Skin epidermis (tissue), 12 donors: ENCODE results near the gene FLNC.

Source experiments
- H3K27ac ChIP-seq, 21 experiments: fragments of 200-600 bp; sonication (generic) in 11 of 21; one replicate each; pipeline ENCODE4 v1.5.0; 2020; ENCODE audit warnings: mild to moderate bottlenecking in 3 of 21, inconsistent platforms in 2 of 21, moderate library complexity in 2 of 21
- H3K4me3 ChIP-seq, 7 experiments: fragments of 200-600 bp; sonication (generic) in 2 of 7; one replicate each; pipeline ENCODE4 v1.5.0; 2020; ENCODE audit warnings: inconsistent platforms in 2 of 7, mild to moderate bottlenecking in 2 of 7, moderate library complexity in 1 of 7

FLNC gene

GRCh38 chr7:128830231-128831177 lies at the start of gene FLNC:
Gene FLNC, plus strand, starts transcription at chr7:128830406. Its CDS starts 232 bp downstream, at chr7:128830638.
- H3K27ac ChIP-seq, result peak within 1 kb of the TSS in 13 of 21 experiments; percentile 0 to 84 (median 54)

GRCh38 chr7:128781126-128781525 lies 49.1 kb upstream of the FLNC start:
- peak overlapping the region in 1 of 21 experiments; percentile 55 for H3K27ac ChIP-seq
- no peak overlapping the region for H3K4me3 ChIP-seq

More at GRCh38 chr7:128830231-128831177, at the start of gene FLNC:
- H3K4me3 ChIP-seq, result peak within 1 kb of the TSS; percentile 23 to 48 (median 28)

GRCh38 chr7:128781851-128782250 lies 48.4 kb upstream of the FLNC start:
- H3K4me3 ChIP-seq, result no peak overlapping the region
- H3K27ac ChIP-seq, result peak overlapping the region in 1 of 21 experiments; percentile 26

- Histone ChIP-seq H3K27ac (no peak overlapping the region), H3K4me3 (no peak overlapping the region)
Observed at GRCh38 chr7:128783143-128783861, 46.9 kb upstream of the FLNC start.

- no peak overlapping the region for H3K27ac ChIP-seq
- H3K4me3 ChIP-seq, result no peak overlapping the region
Observed at GRCh38 chr7:128785738-128786137, 44.5 kb upstream of the FLNC start.

- H3K27ac ChIP-seq, result no peak overlapping the region
- no peak overlapping the region for H3K4me3 ChIP-seq
Observed at GRCh38 chr7:128788446-128789412, 41.5 kb upstream of the FLNC start.

GRCh38 chr7:128790315-128791041 lies 39.7 kb upstream of the FLNC start:
- H3K27ac ChIP-seq, result peak overlapping the region in 17 of 21 experiments; percentile 11 to 76 (median 43)
- H3K4me3 ChIP-seq, result peak overlapping the region; percentile 59 to 81 (median 75)

GRCh38 chr7:128791121-128791971 lies 38.9 kb upstream of the FLNC start, which contains the start of gene CCDC136:
Gene CCDC136, plus strand, starts transcription at chr7:128791968. Its CDS starts 444 bp downstream, at chr7:128792412.
- Histone ChIP-seq H3K27ac (peak within 1 kb of the TSS in 17 of 21 experiments; percentile 11 to 76 (median 43)), H3K4me3 (peak within 1 kb of the TSS; percentile 59 to 81 (median 75))

- Histone ChIP-seq H3K27ac (peak overlapping the region in 6 of 21 experiments; percentile 43 to 76 (median 64)), H3K4me3 (peak overlapping the region; percentile 59 to 81 (median 75))
Observed at GRCh38 chr7:128791972-128792327, 38.3 kb upstream of the FLNC start.

GRCh38 chr7:128792471-128793180 lies 37.6 kb upstream of the FLNC start:
- no peak overlapping the region for H3K4me3 ChIP-seq
- no peak overlapping the region for H3K27ac ChIP-seq

- Histone ChIP-seq H3K27ac (no peak overlapping the region), H3K4me3 (no peak overlapping the region)
Observed at GRCh38 chr7:128793181-128793547, 37.0 kb upstream of the FLNC start.

- no peak overlapping the region for H3K27ac ChIP-seq
Observed at GRCh38 chr7:128794020-128794419, 36.2 kb upstream of the FLNC start.

GRCh38 chr7:128794436-128794835 lies 35.8 kb upstream of the FLNC start:
- Histone ChIP-seq H3K4me3 (no peak overlapping the region), H3K27ac (no peak overlapping the region)

More at GRCh38 chr7:128794020-128794419, 36.2 kb upstream of the FLNC start:
- no peak overlapping the region for H3K4me3 ChIP-seq

GRCh38 chr7:128795129-128795528 lies 35.1 kb upstream of the FLNC start:
- Histone ChIP-seq H3K27ac (no peak overlapping the region), H3K4me3 (no peak overlapping the region)

- H3K4me3 ChIP-seq, result no peak overlapping the region
- H3K27ac ChIP-seq, result no peak overlapping the region
Observed at GRCh38 chr7:128796327-128796726, 33.9 kb upstream of the FLNC start.

- Histone ChIP-seq H3K4me3 (no peak overlapping the region), H3K27ac (no peak overlapping the region)
Observed at GRCh38 chr7:128799451-128799850, 30.8 kb upstream of the FLNC start.

GRCh38 chr7:128800567-128800966 lies 29.6 kb upstream of the FLNC start:
- H3K27ac ChIP-seq, result no peak overlapping the region
- H3K4me3 ChIP-seq, result no peak overlapping the region
